ENCODE data around the gene SCAF4.
"Not testable (repeated sequence)": the region's sequence is repeated elsewhere in the genome, so short reads cannot be mapped to it uniquely, and the experiment has no call there.

Gene SCAF4, protein sequence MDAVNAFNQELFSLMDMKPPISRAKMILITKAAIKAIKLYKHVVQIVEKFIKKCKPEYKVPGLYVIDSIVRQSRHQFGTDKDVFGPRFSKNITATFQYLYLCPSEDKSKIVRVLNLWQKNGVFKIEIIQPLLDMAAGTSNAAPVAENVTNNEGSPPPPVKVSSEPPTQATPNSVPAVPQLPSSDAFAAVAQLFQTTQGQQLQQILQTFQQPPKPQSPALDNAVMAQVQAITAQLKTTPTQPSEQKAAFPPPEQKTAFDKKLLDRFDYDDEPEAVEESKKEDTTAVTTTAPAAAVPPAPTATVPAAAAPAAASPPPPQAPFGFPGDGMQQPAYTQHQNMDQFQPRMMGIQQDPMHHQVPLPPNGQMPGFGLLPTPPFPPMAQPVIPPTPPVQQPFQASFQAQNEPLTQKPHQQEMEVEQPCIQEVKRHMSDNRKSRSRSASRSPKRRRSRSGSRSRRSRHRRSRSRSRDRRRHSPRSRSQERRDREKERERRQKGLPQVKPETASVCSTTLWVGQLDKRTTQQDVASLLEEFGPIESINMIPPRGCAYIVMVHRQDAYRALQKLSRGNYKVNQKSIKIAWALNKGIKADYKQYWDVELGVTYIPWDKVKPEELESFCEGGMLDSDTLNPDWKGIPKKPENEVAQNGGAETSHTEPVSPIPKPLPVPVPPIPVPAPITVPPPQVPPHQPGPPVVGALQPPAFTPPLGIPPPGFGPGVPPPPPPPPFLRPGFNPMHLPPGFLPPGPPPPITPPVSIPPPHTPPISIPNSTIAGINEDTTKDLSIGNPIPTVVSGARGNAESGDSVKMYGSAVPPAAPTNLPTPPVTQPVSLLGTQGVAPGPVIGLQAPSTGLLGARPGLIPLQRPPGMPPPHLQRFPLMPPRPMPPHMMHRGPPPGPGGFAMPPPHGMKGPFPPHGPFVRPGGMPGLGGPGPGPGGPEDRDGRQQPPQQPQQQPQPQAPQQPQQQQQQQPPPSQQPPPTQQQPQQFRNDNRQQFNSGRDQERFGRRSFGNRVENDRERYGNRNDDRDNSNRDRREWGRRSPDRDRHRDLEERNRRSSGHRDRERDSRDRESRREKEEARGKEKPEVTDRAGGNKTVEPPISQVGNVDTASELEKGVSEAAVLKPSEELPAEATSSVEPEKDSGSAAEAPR

DNA sequence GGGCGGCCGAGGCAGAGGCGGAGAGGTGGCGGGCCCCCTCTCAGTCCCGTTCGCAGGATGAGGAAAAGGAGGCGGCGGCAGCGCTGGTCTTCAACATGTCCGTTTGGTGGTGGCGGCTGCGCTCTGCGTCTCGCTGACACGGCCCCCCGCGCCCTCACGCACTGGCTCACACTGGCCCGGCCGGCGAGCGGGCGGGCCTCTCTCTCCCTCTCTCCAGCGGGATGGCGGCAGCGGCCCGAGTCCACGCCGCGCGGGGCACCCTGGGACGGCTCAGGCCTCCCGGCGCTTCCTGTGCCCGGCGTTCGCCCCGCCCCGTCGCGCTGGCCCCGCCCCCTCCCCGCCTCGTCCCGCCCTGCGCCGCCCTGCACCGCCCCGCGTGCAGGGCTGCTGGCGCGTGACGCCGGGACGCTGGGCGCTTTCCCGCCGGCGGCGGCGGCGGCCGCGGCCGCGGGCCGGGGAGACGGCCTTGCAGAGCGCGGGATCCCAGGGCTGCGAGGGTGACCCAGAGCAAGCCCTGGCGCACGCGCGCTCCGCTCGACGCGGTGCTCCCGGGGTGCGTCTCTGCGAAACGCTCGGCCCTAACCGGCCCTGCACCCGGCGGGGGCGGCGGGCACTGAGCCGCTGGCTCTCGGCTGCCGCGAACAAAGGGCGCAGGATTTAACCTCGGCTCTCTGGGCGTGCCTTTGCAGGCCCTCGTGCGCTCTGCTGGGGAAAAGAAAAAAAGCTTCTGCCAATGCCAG lies at the start of gene SCAF4:
TSS of gene SCAF4 (minus strand) at position 262 of the 740 bp plus-strand sequence. CDS start 426 bp downstream, outside the sequence.
- DNase-seq: peak; percentile 95

DNA sequence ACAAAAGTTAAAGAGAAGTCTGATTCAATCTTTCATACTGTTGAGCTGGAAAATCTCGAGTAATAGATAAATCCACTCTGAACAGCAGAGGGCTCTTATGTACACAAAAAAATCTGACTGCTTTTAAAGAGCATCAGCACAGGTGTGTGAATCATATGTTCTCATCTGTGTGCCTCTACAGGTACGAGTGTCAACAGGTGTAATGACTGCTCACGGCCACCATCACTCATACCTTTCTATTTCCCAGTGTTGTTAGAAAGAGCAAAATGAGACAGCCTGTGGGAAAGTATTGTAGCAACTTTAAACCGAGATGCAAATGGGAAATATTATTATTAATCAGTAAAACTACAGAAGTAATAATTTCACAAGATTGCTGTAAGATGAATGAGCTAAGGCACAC lies 49.0 kb upstream of the SCAF4 start:
- no peak for DNase-seq

DNA sequence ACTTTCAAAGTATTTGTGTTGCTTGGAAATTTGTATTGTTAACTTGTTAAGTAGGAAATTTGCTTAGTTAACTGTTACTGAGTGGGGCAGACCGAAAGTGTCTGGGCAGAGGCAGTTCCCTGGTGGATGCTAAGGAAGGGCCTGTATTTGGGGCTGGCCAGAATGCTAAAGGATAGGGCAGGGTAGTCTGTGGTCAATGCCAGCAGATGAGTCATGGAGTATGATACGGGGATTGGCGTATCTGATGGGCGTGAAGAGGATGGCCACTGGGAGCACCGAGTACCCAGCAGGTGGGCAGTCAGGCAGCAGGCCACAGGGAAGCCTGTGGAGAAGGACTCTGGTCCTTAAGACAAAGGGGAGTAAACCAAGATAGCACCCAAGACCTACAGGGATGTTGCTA lies 46.6 kb upstream of the SCAF4 start:
- DNase-seq: no peak

DNA sequence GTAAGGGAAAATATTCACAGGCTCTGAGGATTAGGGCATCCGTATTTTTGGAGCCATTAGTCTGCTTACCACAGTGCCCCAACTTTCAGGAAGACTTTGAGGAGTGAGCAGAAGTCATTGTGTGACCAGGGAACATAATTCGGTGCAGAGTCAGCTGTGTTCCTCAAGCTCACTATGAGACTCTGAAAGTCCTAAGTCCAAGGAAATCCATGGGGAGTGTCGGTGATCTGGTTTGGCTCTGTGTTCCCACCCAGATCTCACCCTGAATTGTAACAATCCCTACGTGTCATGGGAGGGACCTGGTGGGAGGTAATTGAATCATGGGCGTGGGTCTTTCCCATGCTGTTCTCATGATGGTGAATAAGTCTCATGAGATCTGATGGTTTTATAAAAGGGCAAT lies 45.9 kb upstream of the SCAF4 start:
- DNase-seq: no peak

DNA sequence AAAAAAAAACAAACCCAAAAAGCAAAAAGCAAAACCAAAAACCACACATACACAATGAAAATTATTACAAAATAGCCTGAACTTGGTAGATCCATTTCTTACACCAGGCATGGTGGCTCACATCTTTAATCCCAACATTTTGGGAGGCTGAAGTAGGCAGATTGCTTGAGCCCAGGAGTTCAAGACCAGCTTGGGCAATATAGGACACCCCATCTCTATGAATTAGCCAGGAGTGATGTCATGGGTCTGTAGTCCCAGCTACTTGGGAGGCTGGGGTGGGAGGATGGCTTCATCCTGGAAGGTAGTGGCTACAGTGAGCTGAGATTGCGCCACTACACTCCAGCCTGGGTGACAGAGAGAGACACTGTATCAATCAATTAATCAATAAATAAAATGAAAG lies 42.1 kb upstream of the SCAF4 start:
- DNase-seq: no peak

DNA sequence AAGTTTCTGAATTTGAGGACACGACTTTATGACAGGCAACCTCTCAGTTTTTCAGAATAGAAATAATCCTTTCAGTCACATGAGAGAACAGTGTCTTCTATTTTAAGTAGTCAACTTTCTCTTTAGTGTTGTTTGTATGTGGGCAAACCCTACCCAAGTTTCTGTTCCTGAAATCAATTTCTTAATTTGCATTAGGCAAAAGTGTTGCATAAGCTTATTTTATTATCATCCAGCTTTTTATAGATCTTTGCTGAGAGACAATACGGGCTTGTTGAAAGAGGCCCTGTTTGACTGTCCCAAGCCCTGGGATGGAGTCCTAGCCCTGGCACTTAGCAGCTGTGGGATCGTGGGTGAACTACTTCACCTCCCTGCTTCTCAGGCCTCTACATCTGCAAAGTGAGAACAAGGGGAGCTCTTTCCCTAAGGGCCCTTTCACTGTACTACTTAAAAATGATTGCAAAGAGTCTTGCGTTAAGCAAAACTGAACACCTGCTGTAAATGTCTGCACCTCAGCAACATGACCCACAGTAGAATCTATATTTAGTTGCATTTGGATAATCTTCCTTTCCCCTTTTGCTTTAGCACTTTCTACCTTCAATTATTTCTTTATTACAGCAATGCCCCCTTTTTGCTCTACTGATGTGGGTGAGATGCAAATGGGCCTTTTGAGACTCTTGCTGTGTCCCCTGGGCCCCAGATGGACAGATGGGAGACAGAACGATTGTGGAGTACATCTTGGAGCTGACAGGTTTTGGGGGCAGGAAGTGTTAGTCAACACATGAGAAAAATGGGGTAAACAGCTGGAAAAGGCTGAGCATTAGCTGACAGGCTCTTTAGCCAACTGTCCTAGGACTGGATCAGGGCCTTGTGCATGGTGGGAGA lies 41.0 kb upstream of the SCAF4 start:
- DNase-seq: no peak

DNA sequence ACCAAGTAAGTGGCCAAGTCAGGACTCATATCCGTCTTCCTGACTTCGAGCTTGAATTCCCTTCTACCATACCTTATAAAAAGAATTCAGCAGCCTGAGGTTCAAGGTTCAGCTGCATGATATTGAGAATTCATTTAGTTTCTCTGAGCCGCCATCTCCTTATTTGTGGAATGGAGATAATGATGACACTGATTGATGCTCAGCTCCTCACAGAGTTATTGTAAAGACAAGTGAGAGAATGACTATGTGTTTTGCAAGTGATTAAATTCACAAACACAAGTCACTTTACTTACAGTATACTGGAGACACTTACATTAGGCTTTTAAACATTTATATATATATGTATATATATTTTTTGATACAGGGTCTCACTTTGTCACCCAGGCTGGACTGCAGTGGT lies 39.8 kb upstream of the SCAF4 start:
- no peak for DNase-seq

DNA sequence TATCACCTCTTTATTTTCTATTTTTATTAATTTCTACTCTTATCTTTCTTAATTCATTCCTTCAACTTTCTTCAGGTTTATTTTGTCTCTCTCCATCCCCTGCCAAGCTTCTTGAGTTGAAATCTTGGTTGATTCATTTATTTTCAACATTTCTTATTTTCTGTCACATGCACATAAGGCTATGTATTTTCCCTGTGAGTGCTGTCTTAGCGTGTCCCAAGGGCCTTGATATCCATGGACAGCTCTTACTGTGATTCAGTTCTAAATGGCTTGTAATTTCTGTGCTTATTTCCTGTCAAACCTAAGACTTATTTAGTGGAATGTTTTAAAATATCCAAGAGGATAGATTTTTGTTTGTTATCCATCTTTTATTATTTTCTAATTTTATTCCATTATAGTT lies 36.8 kb upstream of the SCAF4 start:
- DNase-seq: no peak

DNA sequence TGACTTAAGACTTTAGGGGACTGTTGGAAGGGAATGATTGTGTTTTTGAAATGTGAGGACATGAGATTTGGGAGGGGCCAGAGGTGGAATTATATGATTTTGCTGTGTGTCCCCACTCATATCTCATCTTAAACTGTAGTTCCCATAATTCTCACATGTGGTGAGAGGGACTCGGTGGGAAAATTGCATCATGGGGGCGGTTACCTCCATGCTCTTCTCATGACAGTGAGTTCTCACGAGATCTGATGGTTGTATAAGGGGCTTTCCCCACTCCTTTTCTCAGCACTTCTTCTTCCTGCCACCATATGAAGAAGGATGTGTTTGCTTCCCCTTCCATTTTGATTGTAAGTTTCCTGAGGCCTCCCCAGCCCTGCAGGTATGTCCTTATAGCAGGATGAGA lies 35.0 kb upstream of the SCAF4 start:
- DNase-seq: no peak

DNA sequence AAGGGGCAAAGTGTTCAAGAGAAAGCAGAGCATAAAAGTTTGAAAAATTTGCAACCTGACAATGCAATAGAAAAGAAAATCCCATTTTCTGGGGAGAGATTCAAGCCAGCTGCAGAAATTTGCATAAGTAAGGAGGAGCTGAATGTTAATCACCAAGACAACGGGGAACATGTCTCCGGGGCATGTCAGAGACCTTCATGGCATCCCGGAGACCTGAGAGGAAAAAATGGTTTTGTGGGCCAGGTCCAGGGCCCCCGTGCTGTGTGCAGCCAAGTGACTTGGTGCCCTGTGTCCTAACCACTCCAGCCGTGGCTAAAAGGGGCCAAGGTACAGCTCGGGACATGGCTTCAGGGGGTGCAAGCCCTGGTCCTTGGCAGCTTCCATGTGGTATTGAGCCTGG lies 33.9 kb upstream of the SCAF4 start:
- not testable (repeated sequence) for DNase-seq

DNA sequence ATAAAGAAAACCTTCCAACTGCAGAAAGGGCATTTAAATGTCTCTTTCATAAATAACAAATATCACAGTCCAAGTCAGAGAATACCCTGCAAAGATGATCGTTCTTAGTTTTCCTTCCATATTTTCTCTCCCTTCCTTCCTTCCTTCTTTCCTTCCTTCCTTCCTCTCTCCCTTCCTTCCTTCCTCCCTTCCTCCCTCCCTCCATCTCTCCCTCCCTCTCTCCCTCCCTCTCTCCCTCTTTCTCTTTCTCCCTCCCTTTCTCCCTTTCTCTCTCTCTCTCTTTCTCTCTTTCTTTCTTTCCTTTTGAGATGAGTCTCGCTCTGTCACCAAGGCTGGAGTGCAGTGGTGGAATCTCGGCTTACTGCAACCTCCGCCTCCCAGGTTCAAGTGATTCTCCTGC lies 29.0 kb upstream of the SCAF4 start:
- DNase-seq: no peak

DNA sequence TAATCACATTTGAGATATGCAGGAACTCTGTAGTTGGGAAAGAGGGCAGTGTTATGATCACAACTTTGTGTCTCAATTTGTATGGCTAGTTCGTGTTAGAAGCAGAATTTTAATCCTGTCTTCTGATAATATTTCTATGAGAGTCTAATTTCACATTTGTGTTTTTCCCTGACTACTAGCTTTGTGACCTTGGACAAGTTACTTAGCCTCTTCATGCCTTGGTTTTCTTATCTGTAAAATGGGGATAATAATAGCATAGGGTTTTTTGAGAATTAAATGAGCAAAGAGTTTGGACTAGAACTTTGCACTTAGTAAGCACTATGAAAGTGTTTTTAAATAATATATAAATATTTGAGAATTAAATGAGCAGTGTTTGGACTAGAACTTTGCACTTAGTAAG lies 24.9 kb upstream of the SCAF4 start:
- no peak for DNase-seq

DNA sequence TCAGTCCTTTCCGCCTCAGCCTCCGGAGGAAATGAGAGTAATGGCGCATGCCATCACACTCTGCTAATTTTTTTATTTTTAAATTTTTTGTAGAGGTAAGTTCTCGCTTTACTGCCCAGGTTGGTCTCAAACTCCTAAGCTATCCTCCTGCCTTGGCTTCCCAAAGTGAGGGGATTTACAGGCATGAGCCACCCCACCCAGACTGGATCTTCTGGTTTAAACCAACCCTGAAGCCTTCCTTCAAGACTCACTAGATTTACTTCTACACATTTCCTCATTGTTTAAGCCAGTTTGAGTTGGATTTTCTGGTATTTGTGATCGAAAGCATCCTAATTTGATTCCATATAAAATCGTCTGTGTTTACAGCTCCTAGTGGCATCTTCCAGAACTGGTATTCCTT lies 23.1 kb upstream of the SCAF4 start:
- no peak for DNase-seq

DNA sequence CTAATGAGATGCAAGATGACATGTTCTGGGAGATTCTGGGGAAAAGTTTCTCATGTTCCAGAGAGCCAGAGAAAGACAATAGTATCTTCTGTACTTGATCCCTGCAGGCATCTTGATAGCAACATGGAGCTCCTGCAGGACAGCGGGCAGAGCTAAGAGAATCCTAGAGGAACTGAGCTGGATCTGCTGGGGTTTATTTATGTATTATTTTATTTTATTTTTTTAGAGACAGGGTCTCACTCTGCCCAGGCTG lies 22.7 kb upstream of the SCAF4 start:
- no peak for DNase-seq

DNA sequence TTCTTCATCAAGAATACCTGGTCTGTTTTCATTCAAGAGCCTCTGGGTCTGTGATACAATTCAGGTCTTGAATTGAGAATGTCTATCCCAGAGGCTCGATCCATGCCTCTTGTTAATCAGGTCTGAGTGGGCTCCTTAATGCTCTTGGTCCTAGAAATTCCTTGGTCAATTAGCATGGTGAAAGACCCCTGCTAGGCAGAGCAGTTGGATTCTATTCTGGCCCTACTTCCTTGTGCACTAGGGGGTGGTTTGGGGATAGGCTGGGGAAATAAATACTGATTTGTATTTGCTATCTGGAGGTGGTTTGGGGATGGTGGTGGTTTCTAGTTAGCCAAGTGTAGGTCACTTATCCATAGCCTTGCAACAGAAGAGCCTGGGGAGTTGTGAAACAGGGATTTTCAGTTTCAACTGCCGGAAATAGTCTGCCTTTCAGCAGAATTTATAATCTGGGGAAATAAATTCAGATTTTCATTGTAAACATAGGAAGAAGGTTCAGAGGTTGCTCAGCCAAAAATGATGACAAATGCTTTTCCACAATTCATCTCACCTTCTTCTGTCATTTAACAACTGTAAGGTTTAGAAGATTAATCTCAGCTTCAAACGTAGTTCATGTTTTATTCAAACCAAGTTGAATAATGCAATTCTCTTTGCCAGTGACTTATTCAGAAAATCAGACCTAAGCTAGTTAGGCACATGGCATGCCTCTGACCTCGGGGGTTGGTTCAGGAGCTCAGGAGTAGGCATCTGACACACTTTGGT lies 22.2 kb upstream of the SCAF4 start:
- DNase-seq: no peak

DNA sequence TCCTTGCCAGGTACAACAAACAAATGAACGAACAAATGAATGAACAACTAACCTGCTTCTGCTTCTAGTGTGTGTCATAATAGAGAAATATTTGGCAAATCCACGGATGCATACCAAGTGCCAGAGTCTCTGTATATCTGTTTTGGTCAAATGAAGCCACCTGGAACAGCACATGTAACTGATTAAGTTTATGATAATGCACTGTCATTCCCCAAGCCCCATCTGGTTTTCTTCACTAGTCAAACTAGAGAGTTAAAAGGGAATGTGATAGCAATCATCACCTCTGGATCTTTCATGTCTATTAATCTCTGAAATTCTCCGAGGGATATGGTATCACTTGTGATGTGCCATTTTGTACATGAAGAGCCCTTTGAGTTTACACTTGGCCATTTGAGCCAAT lies 21.0 kb upstream of the SCAF4 start:
- no peak for DNase-seq

DNA sequence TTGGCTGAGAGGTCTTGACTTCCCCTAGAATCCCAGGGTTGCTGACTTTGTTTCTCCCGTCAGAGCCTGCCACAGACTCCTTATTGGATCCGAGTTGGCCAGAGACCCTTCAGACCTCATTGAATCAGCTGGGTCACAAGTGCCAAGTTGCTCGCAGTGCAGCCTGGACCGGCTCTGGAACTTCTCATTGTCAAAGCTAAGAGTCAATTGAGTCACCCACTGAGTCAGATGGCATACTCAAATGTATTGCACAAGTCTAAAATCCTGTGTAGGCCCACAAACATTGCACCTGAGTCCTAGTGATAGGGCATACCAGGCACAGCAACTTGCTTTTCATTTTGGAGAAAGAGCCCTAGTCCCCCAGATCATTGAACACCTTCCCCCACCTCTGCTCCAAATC lies 20.4 kb upstream of the SCAF4 start:
- DNase-seq: no peak

DNA sequence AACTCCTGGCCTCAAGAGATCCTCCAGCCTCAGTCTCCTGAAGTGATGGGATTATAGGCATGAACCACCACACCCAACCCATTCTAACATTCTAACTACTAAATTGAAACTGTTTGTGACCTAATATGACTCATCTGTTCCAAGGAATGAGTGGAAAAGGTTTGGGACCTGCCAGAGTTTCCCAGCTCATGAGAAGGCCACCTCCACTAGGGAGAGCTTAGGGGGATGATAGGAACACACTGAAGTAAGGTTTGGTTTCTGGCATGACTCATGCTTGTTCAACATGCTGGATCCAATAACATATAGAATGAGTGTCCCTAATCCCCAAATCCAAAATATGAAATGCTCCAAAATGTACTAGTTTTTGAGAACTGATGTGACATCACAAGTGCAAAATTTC lies 18.9 kb upstream of the SCAF4 start:
- DNase-seq: no peak

DNA sequence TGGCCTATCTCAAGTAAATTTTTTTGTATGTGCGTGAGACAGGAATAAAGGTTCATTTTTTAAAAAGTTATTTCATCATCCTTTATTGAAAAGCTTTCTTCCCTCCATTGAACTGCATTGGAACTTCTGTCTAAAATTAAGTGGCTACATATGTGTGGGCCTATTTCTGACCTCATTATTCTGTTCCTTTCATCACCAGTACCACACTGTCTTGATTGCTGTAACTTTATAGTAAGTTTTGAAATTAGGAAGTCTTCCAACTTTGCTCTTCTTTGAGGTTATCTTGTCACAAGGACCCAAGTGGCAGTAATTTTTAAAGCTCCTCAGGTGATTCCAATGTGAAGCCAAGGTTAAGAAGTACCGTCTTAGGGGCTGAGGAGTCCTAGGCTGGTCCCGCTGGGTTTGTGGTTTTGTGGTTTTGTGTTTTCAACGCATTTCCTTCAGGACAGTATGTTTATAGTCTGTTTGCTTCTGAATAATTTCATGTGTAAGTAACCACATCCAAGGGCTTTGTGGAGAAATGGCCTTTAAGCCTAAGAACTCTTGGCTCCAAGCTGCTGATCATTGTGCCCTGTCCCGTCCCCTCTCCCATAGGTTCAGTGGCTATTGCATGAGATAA lies 12.4 kb upstream of the SCAF4 start:
- no peak for DNase-seq

DNA sequence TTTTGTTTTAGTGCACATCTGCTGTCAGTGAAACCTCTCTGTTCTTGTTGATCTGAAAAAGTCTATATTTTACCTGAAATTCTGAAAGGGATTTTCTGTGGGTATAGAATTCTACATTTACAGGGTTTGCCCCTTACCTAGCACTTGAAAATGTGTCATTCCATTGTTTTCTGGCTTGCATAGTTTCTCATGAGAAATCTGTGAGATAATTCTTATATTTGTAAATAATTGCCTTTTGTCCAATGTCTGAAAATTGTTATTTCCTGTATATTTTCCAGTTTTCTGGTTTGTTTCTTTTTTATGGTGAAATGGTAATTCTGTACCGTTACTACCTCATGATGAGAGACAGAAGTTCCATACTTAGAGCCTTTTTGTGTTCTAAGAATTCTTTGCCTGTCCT lies 11.8 kb upstream of the SCAF4 start:
- DNase-seq: no peak

DNA sequence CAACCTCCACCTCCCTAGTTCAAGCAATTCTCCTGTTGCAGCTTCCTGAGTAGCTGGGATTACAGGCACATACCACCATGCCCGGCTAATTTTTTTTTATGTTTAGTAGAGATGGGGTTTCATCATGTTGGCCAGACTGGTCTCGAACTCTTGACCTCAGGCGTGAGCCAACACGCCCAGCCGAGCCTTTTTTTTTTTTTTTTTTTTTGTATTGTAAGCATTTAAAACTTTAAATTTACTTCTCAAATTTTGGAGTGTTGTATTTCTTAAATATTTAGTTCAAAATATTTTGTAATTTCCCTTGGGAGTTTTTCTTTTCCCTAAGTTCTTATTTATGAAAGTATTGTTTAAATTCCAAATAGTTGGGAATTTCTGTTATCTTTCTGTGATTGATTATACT lies 9.2 kb upstream of the SCAF4 start:
- no peak for DNase-seq
